HepG2 (cell line): ENCODE measurements around the gene ENTREP3. TPM values are rescaled to one million over a fixed set of nuclear protein-coding genes. Genes with fewer than 3 reads are reported as not detected.
A peak's percentile ranks its signal among the peaks of the same experiment; 100 is the strongest.

ENCODE experiments used
- IRF2 ChIP-seq: IDR thresholded peaks from 2 replicates; pipeline ENCODE4 v1.6.1; 2018; ENCODE audit warnings: missing genetic modification reagents, missing compliant biosample characterization
- NFKB2 ChIP-seq: sonication (generic); formaldehyde crosslinking; IDR thresholded peaks from 2 replicates; pipeline ENCODE4 v1.4.0; 2020; ENCODE audit warnings: missing genetic modification reagents, borderline replicate concordance
- POGK ChIP-seq: sonication (generic); formaldehyde crosslinking; conservative IDR thresholded peaks from 2 replicates; pipeline ENCODE4 v1.8.0; 2022; ENCODE audit warnings: mild to moderate bottlenecking, moderate library complexity, missing genetic modification reagents
- TAF1 ChIP-seq: sonication (generic); formaldehyde crosslinking; IDR thresholded peaks from 2 replicates; pipeline ENCODE4 v1.4.0; 2020; ENCODE audit warnings: missing genetic modification reagents
- ZBTB37 ChIP-seq: sonication (generic); formaldehyde crosslinking; IDR thresholded peaks from 2 replicates; pipeline ENCODE4 v1.4.0; 2020; ENCODE audit warnings: mild to moderate bottlenecking, missing genetic modification reagents
- ZBTB40 ChIP-seq, 2 experiments: fragments of 450-650 bp in 1 of 2; sonication (generic) in 1 of 2; formaldehyde crosslinking in 1 of 2; IDR thresholded peaks; 2 replicates each; pipeline versions ENCODE4 v1.6.1 to v1.8.0; 2016 to 2022; ENCODE audit warnings: antibody characterized with exemption in 1 of 2, mild to moderate bottlenecking in 1 of 2, missing genetic modification reagents in 1 of 2
- ZNF143 ChIP-seq: sonication (generic); formaldehyde crosslinking; IDR thresholded peaks from 2 replicates; pipeline ENCODE4 v1.4.0; 2020; ENCODE audit warnings: missing genetic modification reagents
- ZNF280B ChIP-seq: sonication (generic); formaldehyde crosslinking; IDR thresholded peaks from 2 replicates; pipeline ENCODE4 v1.5.0; 2020; ENCODE audit warnings: missing genetic modification reagents, mild to moderate bottlenecking, borderline replicate concordance
- ZNF614 ChIP-seq: IDR thresholded peaks from 2 replicates; pipeline ENCODE4 v1.6.1; 2018; ENCODE audit warnings: missing biosample characterization, missing genetic modification reagents, inconsistent platforms, borderline replicate concordance
- ZNF747 ChIP-seq: sonication (generic); formaldehyde crosslinking; IDR thresholded peaks from 2 replicates; pipeline ENCODE4 v1.8.1; 2023; ENCODE audit warnings: missing genetic modification reagents, mild to moderate bottlenecking, borderline replicate concordance
- ZZZ3 ChIP-seq: sonication (generic); formaldehyde crosslinking; IDR thresholded peaks from 2 replicates; pipeline ENCODE4 v1.4.0; 2020; ENCODE audit warnings: missing genetic modification reagents, mild to moderate bottlenecking, borderline replicate concordance
- polyA plus RNA-seq, 8 experiments: library from polyadenylated mRNA; depleted of rRNA in 3 of 8; stranded (reverse) in 7 of 8; unstranded in 1 of 8; fragments of >200 nt; fragmentation: Illumina TruSeq in 4 of 8; extraction: Trizol in 4 of 8; gene quantifications; 2 replicates each; pipeline versions ENCODE4 v1.2.1 to v1.2.3, GENCODE V29; 2011 to 2016; ENCODE audit warnings: low read depth in 4 of 8, missing spikeins in 1 of 8, mixed read lengths in 1 of 8; ENCODE audit not compliant: insufficient read depth in 1 of 8
- total RNA-seq, 5 experiments: library from RNA; depleted of rRNA; stranded (reverse); fragments of >200 nt; fragmentation: Illumina TruSeq; extraction: Trizol; gene quantifications; 2 replicates each; pipeline ENCODE4 v1.2.3, GENCODE V29; 2016; ENCODE audit warnings: low read depth in 1 of 5

The ENTREP3 gene
- total and polyA plus RNA-seq, 2 of the 13 experiments (the other 11 are each of a cell fraction or from before 2014, with no cell fraction given) = 4.1 to 9.9 TPM

GRCh38 chr1:155300553-155301329, 45.5 kb upstream of the ENTREP3 start (continued):
- TF ChIP-seq ZNF280B (CRISPR knock-in tag) (0 out of 2 replicates have a peak, but pooled peaks have one; percentile 20), TAF1 (CRISPR knock-in tag) (peak; percentile 62; the same call in 1 of the 2 replicates), ZBTB37 (0 out of 2 replicates have a peak, but pooled peaks have one; percentile 54), IRF2 (CRISPR knock-in tag) (peak; percentile 88), ZNF747 (CRISPR knock-in tag) (peak; percentile 83; the same call in 1 of the 2 replicates), ZZZ3 (CRISPR knock-in tag) (peak; percentile 87; the same call in 1 of the 2 replicates), ZBTB40 (IDR thresholded peaks at IDR 0.05) (no peak), ZBTB40 (CRISPR knock-in tag; IDR thresholded peaks at IDR 0.05) (peak; percentile 78), NFKB2 (peak; percentile 83; the same call in 1 of the 2 replicates), POGK (CRISPR knock-in tag) (peak; percentile 66; the same call in 1 of the 2 replicates), ZNF143 (CRISPR knock-in tag) (peak; percentile 53; the same call in 1 of the 2 replicates), ZNF614 (CRISPR knock-in tag) (peak; percentile 93; the same call in 1 of the 2 replicates)
